Vagina (tissue), 2 donors: ENCODE data around the gene EPHA10. TPM values are rescaled to one million over a fixed set of nuclear protein-coding genes. Genes with fewer than 3 reads are reported as not detected.

Experiments used
- DNase-seq, 2 donors: peaks; one replicate each; pipeline ENCODE4 v3.0.0-alpha.2; 2017; ENCODE audit errors: extremely low spot score in 2 of 2
- H3K27ac ChIP-seq: fragments of 200-600 bp; sonication (generic); one replicate; pipeline ENCODE4 v1.5.1; 2019
- H3K27me3 ChIP-seq: fragments of 200-600 bp; sonication (generic); one replicate; pipeline ENCODE4 v1.5.1; 2019
- H3K36me3 ChIP-seq, 2 donors: fragments of 200-600 bp; sonication (generic); one replicate each; pipeline ENCODE4 v1.5.1; 2017 to 2019
- H3K4me1 ChIP-seq: fragments of 200-600 bp; sonication (generic); one replicate; pipeline ENCODE4 v1.5.1; 2019
- H3K4me3 ChIP-seq, 2 donors: fragments of 200-600 bp; sonication (generic); 1 replicate in 1 of 2; 2 replicates in 1 of 2; pipeline ENCODE4 v1.5.1; 2016 to 2019
- H3K9me3 ChIP-seq: fragments of 200-600 bp; sonication (generic); one replicate; pipeline ENCODE4 v1.5.1; 2019
- POLR2A ChIP-seq, 2 donors: fragments of 450-650 bp; IDR thresholded peaks; one replicate each; pipeline ENCODE4 v1.6.1; 2017; ENCODE audit warnings: antibody characterized with exemption in 2 of 2, mild to moderate bottlenecking in 2 of 2, moderate library complexity in 2 of 2
- POLR2AphosphoS5 ChIP-seq, 2 donors: sonication (generic); formaldehyde crosslinking; IDR thresholded peaks; one replicate each; pipeline ENCODE4 v1.9.0; 2017; ENCODE audit warnings: antibody characterized with exemption in 2 of 2, mild to moderate bottlenecking in 2 of 2, low read depth in 1 of 2; ENCODE audit not compliant: insufficient read depth in 1 of 2
- intact Hi-C: fragments of 100-400 bp; cut with DNase I; formaldehyde crosslinking; loops from one replicate; pipeline ENCODE4 v1.15.1; 2023
- total RNA-seq: library from RNA; depleted of rRNA; stranded (reverse); fragments of >200 nt; gene quantifications from one replicate; pipeline ENCODE4 v1.2.3, GENCODE V29; 2016
- TF ChIP-seq, protein P1 (sequence below), 3 experiments: fragments of 450-650 bp in 2 of 3; fragments of 200-600 bp in 1 of 3; sonication (generic) in 1 of 3; IDR thresholded peaks; one replicate each; pipeline ENCODE4 v1.5.1; 2017 to 2019; ENCODE audit warnings: antibody characterized with exemption in 3 of 3, mild to moderate bottlenecking in 2 of 3, moderate library complexity in 2 of 3

EPHA10 gene
- total RNA-seq, 1 donor from 2014 or later, result 0.25 TPM

- no peak overlapping the region for H3K4me3 ChIP-seq
- TF ChIP-seq POLR2A (IDR thresholded peaks at IDR 0.05) (no peak), POLR2AphosphoS5 (IDR thresholded peaks at IDR 0.05; ENCODE audit: insufficient read depth in 1 of 2, low read depth in 1 of 2) (no peak)
- TF ChIP-seq, protein P1, sequence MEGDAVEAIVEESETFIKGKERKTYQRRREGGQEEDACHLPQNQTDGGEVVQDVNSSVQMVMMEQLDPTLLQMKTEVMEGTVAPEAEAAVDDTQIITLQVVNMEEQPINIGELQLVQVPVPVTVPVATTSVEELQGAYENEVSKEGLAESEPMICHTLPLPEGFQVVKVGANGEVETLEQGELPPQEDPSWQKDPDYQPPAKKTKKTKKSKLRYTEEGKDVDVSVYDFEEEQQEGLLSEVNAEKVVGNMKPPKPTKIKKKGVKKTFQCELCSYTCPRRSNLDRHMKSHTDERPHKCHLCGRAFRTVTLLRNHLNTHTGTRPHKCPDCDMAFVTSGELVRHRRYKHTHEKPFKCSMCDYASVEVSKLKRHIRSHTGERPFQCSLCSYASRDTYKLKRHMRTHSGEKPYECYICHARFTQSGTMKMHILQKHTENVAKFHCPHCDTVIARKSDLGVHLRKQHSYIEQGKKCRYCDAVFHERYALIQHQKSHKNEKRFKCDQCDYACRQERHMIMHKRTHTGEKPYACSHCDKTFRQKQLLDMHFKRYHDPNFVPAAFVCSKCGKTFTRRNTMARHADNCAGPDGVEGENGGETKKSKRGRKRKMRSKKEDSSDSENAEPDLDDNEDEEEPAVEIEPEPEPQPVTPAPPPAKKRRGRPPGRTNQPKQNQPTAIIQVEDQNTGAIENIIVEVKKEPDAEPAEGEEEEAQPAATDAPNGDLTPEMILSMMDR (IDR thresholded peaks at IDR 0.05), result no peak
- no peaks in the 10 kb centered on the region for H3K36me3 ChIP-seq
- intact Hi-C loops, result no loop called here
- H3K9me3 ChIP-seq, result no peaks in the 10 kb centered on the region
- H3K27ac ChIP-seq, result no peak overlapping the region
- DNase-seq, result no peak
- peaks cover 20% of the 10 kb centered on the region for H3K4me1 ChIP-seq
- no peaks in the 10 kb centered on the region for H3K27me3 ChIP-seq
Observed at GRCh38 chr1:37677143-37677439, 87.8 kb downstream of the EPHA10 start.

GRCh38 chr1:37676281-37677142 is 88.4 kb downstream of the EPHA10 start:
- H3K27ac ChIP-seq, result peak overlapping the region; percentile 75
- H3K4me3 ChIP-seq, result no peak overlapping the region
- intact Hi-C loops, result no loop called here
- H3K9me3 ChIP-seq, result no peaks in the 10 kb centered on the region
- H3K36me3 ChIP-seq, result no peaks in the 10 kb centered on the region
- no peaks in the 10 kb centered on the region for H3K27me3 ChIP-seq
- peaks cover 20% of the 10 kb centered on the region for H3K4me1 ChIP-seq
- peak in 1 of 2 donors; percentile 94 for DNase-seq
- TF ChIP-seq POLR2A (IDR thresholded peaks at IDR 0.05) (no peak), POLR2AphosphoS5 (IDR thresholded peaks at IDR 0.05; ENCODE audit: insufficient read depth in 1 of 2, low read depth in 1 of 2) (peak; percentile 53 to 58)
- TF ChIP-seq, protein P1 (IDR thresholded peaks at IDR 0.05), result no peak

GRCh38 chr1:37673920-37674319 is 91.0 kb downstream of the EPHA10 start:
- Histone ChIP-seq H3K4me3 (no peak overlapping the region), H3K9me3 (no peaks in the 10 kb centered on the region), H3K4me1 (peaks cover 20% of the 10 kb centered on the region), H3K27me3 (no peaks in the 10 kb centered on the region), H3K36me3 (no peaks in the 10 kb centered on the region), H3K27ac (no peak overlapping the region)
- intact Hi-C loops, result no loop called here
- no peak for DNase-seq
- TF ChIP-seq POLR2AphosphoS5 (IDR thresholded peaks at IDR 0.05; ENCODE audit: insufficient read depth in 1 of 2, low read depth in 1 of 2), result no peak

DNA sequence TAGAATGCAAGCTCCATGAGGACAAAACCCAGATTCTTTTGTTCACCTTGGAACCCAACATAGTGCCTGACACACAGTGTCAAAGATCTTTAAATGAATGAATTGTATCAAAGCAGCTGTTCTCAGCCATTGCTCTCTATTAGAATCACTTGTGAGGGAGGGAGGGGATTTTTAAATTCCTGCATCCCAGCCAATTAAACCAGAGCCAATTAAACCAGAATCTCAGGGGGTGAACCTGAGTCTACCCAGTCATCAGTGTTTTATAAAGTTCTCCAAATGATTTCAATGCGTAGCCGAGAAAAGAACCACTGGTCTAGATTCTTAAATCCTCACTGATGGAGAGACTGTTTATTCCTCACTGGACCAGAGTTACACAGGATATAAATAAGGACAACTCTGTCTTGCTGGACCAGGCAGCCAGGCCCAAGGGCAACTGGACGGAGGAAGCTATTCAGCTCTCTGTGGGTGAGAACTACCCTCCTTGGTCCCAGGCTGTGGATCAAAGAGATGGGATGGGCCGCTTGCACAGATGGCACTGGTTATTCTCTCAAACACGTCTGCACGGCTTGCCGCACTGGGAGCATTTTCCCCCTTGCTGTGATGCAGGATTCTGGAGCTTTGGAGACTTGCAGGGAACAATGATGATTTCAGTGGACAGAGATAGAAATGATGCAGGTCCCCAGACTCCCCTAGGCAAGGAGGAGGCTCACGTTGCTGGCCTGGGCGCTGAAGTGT is 92.6 kb downstream of the EPHA10 start:
- Histone ChIP-seq H3K36me3 (no peaks in the 10 kb centered on the region), H3K4me1 (peaks cover 16% of the 10 kb centered on the region), H3K9me3 (no peaks in the 10 kb centered on the region), H3K27me3 (no peaks in the 10 kb centered on the region), H3K27ac (no peak overlapping the region), H3K4me3 (no peak overlapping the region)
- intact Hi-C loops, result no loop called here
- TF ChIP-seq POLR2AphosphoS5 (IDR thresholded peaks at IDR 0.05; ENCODE audit: insufficient read depth in 1 of 2, low read depth in 1 of 2), result no peak
- no peak for TF ChIP-seq POLR2A (IDR thresholded peaks at IDR 0.05)
- TF ChIP-seq, protein P1 (IDR thresholded peaks at IDR 0.05), result no peak
- no peak for DNase-seq

GRCh38 chr1:37671261-37671660 is 93.7 kb downstream of the EPHA10 start:
- intact Hi-C loops, result no loop called here
- H3K36me3 ChIP-seq, result no peaks in the 10 kb centered on the region
- no peaks in the 10 kb centered on the region for H3K27me3 ChIP-seq

More at GRCh38 chr1:37671261-37671660, 93.7 kb downstream of the EPHA10 start:
- H3K27ac ChIP-seq, result no peak overlapping the region
- no peak for DNase-seq
- H3K4me1 ChIP-seq, result peaks cover 10% of the 10 kb centered on the region
- H3K4me3 ChIP-seq, result no peak overlapping the region
- no peaks in the 10 kb centered on the region for H3K9me3 ChIP-seq
- no peak for TF ChIP-seq POLR2A (IDR thresholded peaks at IDR 0.05)
- TF ChIP-seq, protein P1 (IDR thresholded peaks at IDR 0.05), result no peak
- no peak for TF ChIP-seq POLR2AphosphoS5 (IDR thresholded peaks at IDR 0.05; ENCODE audit: insufficient read depth in 1 of 2, low read depth in 1 of 2)
